HG03280 (cell line): Measurements from ENCODE around the gene ZFP91.

Experiments used
- ATAC-seq: cut with Tn5 transposase; IDR thresholded peaks from one replicate; pipeline ENCODE4 v1.9.1; 2021; ENCODE audit warnings: mild to moderate bottlenecking, moderate library complexity; ENCODE audit not compliant: unreplicated experiment

Gene ZFP91

GRCh38 chr11:58626934-58627483 is 48.1 kb downstream of the ZFP91 start:
- no peak for ATAC-seq

GRCh38 chr11:58628446-58628845 is 49.6 kb downstream of the ZFP91 start:
- ATAC-seq = no peak

- ATAC-seq = no peak
These were observed 51.0 kb downstream of the ZFP91 start for GRCh38 chr11:58629857-58630256.

- ATAC-seq = no peak
These were observed 52.5 kb downstream of the ZFP91 start for GRCh38 chr11:58631378-58631777.

GRCh38 chr11:58632510-58632909 is 53.6 kb downstream of the ZFP91 start:
- no peak for ATAC-seq

- ATAC-seq = no peak
These were observed 57.7 kb downstream of the ZFP91 start for GRCh38 chr11:58636587-58636986.

- ATAC-seq = no peak
These were observed 58.5 kb downstream of the ZFP91 start for GRCh38 chr11:58637371-58637770.

- no peak for ATAC-seq
These were observed 60.2 kb downstream of the ZFP91 start for GRCh38 chr11:58639103-58639502.

GRCh38 chr11:58639669-58640068 is 60.8 kb downstream of the ZFP91 start:
- no peak for ATAC-seq

GRCh38 chr11:58640386-58641023 is 61.6 kb downstream of the ZFP91 start:
- ATAC-seq = no peak

GRCh38 chr11:58641341-58641740 is 62.5 kb downstream of the ZFP91 start:
- ATAC-seq = no peak

- ATAC-seq = no peak
These were observed 63.1 kb downstream of the ZFP91 start for GRCh38 chr11:58641803-58642581.

GRCh38 chr11:58645854-58646253 is 67.0 kb downstream of the ZFP91 start:
- ATAC-seq = no peak

- peak; percentile 87 for ATAC-seq
These were observed 68.4 kb downstream of the ZFP91 start for GRCh38 chr11:58647141-58647699.

GRCh38 chr11:58647866-58648265 is 69.0 kb downstream of the ZFP91 start:
- no peak for ATAC-seq

- no peak for ATAC-seq
These were observed 70.8 kb downstream of the ZFP91 start for GRCh38 chr11:58649623-58650022.

GRCh38 chr11:58650496-58650895 is 71.6 kb downstream of the ZFP91 start:
- ATAC-seq = no peak

GRCh38 chr11:58652726-58653280 is 73.9 kb downstream of the ZFP91 start:
- ATAC-seq = no peak

GRCh38 chr11:58654079-58654907 is 75.4 kb downstream of the ZFP91 start:
- peak; percentile 93 for ATAC-seq

- peak; percentile 54 for ATAC-seq
These were observed 76.0 kb downstream of the ZFP91 start for GRCh38 chr11:58654908-58655296.

- ATAC-seq = no peak
These were observed 77.5 kb downstream of the ZFP91 start for GRCh38 chr11:58656348-58656747.
